Epithelial cell of proximal tubule (primary cell): ENCODE measurements around the gene KCP. TPM values are rescaled to one million over a fixed set of nuclear protein-coding genes. Genes with fewer than 3 reads are reported as not detected.

Experiments used
- DNase-seq: peaks from one replicate; pipeline ENCODE4 v3.0.0-alpha.2; 2011; ENCODE audit warnings: low read depth
- H3K4me3 ChIP-seq: 2 replicates; pipeline ENCODE4 v1.5.1; 2011; ENCODE audit warnings: low read depth, mild to moderate bottlenecking, low read length
- total RNA-seq: library from RNA; depleted of rRNA; stranded (reverse); fragments of >200 nt; gene quantifications from 2 replicates; pipeline ENCODE4 v1.2.3, GENCODE V29; 2015
- TF ChIP-seq, protein P1 (sequence below): conservative IDR thresholded peaks from 2 replicates; pipeline ENCODE4 v1.5.1; 2012; ENCODE audit warnings: low read depth, mild to moderate bottlenecking, low read length

The KCP gene
- total RNA-seq, 1 donor from 2014 or later: 5.2 TPM

DNA sequence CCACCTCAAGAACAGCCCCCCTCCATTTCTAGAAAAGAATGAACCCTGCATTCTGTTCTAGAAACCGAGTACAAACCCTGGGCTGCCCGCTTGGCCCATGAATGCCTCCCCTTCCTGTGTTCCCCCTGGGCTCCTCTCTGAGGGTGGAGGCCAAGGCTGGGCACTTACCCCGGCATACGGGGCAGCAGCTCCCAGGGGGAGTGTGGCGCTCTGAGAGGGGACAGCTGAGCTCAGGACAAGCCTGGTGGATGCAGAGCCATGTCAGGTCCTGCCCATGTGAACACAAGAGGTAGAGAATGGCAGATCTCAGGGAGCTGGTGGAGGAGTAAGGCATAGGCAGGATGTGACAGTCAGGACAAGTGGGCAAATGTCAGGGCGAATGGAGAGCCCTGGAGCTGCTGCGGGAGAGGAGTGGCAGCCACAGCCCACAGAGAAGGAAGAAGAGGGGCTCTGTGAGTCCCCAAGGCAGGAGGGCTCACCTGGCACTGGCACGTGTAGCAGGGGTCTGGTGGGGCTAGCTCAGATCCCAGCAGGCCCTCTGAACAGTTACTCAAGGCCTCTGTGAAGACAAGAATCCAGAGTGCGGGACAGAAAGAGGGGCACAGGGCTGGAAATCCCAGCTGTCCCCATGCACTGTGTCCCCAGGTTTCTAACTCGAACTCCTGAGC is 28.9 kb downstream of the KCP start:
- no peak for DNase-seq
- no peak overlapping the region for H3K4me3 ChIP-seq
- TF ChIP-seq, protein P1, sequence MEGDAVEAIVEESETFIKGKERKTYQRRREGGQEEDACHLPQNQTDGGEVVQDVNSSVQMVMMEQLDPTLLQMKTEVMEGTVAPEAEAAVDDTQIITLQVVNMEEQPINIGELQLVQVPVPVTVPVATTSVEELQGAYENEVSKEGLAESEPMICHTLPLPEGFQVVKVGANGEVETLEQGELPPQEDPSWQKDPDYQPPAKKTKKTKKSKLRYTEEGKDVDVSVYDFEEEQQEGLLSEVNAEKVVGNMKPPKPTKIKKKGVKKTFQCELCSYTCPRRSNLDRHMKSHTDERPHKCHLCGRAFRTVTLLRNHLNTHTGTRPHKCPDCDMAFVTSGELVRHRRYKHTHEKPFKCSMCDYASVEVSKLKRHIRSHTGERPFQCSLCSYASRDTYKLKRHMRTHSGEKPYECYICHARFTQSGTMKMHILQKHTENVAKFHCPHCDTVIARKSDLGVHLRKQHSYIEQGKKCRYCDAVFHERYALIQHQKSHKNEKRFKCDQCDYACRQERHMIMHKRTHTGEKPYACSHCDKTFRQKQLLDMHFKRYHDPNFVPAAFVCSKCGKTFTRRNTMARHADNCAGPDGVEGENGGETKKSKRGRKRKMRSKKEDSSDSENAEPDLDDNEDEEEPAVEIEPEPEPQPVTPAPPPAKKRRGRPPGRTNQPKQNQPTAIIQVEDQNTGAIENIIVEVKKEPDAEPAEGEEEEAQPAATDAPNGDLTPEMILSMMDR: no peak

DNA sequence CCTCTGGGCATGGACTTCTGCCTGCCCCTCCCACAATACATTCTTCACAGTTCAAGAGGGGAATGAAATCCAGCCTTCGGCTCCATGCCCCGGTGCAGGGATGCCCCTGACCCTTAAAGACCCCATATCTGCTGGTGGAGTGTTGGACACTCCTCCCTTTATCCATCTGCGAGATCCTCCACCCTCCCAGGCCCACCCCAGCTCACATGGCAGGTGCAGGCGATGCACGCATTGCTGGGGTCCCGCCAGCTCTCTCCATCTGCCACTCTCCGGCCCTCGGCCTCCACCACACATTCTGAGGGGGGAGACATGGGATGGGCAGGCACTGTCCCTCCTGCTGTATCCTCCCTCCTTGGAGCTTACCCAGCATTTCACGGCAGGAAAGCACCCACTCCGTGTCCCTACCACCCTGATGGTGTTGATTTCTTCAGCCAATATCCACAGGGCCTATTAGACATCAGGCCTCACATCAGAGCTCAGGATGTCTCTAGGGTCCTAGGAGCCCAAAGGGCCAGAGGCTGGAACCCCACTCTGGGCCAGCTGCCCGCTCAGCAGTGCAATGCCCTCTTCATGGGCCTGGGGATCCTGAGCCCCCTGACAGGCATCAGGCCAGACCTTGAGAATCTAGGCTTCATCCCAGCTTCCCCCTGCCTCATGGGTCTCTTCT is 29.6 kb downstream of the KCP start:
- no peak overlapping the region for H3K4me3 ChIP-seq
- DNase-seq: no peak
- TF ChIP-seq, protein P1: no peak

GRCh38 chr7:128879939-128880746 is 30.4 kb downstream of the KCP start:
- H3K4me3 ChIP-seq: no peak overlapping the region
- TF ChIP-seq, protein P1: peak; percentile 55
- no peak for DNase-seq

GRCh38 chr7:128879461-128879938 is 31.0 kb downstream of the KCP start:
- DNase-seq: no peak
- TF ChIP-seq, protein P1: no peak
- no peak overlapping the region for H3K4me3 ChIP-seq

DNA sequence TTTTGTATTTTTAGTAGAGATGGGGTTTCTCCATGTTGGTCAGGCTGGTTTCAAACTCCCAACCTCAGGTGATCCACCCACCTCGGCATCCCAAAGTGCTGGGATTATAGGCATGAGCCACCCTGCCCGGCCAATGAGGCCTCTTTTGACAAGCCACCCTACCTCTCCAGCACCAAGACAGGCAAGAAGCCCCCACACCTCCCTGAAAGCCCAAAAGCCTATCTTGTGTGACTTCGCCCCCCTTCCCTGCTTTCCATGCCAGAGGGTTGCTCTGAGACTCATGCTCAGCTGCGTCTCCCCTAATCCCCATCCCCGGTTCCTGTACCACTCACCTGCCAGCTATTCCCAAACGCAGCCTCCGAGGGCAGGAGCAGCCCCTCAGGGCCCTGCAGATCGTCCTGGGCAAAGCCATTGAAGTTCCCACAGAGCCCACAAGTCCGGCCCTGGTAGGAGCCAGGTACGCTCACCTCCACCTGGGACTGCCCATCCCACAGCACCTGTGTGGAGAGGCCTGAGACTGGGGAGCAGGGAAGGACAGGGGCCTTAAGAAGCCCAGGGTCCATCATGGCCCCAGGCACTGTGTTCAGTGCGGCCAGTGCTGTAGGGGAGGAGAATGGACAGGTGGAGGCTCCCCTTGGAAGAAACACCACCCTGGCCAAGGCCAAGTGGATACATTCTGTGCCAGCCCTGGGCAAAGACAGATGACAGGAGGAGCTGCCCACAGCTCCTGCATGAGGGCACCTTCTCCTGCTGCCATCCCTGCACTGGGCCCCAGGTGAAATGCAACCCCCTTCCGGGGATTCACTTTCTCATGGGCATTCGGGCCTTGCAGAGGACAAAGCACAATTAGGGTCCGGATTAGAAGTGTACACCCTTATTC is 32.0 kb downstream of the KCP start:
- DNase-seq: no peak
- no peak overlapping the region for H3K4me3 ChIP-seq
- TF ChIP-seq, protein P1: no peak

DNA sequence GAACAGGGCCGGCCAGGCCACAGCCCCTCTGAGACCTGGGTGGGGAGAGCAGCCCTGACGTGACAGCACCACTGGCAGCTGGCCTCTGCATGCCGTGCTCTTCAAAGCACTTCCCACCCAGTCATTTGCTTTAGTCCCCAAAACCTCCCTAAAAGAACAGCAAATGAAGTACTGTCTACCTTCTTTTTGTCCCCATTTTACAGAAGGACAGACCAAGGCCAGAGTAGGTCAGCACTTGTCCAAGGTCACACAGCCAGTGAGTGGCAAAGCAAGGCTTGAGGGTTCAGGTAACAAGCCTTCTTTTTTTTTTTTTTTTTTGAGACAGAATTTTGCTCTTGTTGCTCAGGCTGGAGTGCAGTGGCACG is 32.8 kb downstream of the KCP start:
- H3K4me3 ChIP-seq: no peak overlapping the region
- TF ChIP-seq, protein P1: no peak
- no peak for DNase-seq
